CD4-positive, alpha-beta T cell (primary cell): ENCODE data around the gene ARID1A. TPM values are rescaled to one million over a fixed set of nuclear protein-coding genes. Genes with fewer than 3 reads are reported as not detected.

Source experiments
- ATAC-seq: fragments of 200-7000 bp; cut with Tn5 transposase; one replicate; pipeline ENCODE4 v1.10.0; 2022; ENCODE audit warnings: mild to moderate bottlenecking; ENCODE audit not compliant: poor library complexity
- CTCF ChIA-PET: fragments of 350-600 bp; sonication (Branson Sonifier 250); formaldehyde crosslinking; loops from one replicate; lab custom pipeline; 2021; ENCODE audit warnings: antibody characterized with exemption, inconsistent platforms; lab: Charles Lee
- POLR2A ChIA-PET: fragments of 350-600 bp; sonication (Branson Sonifier 250); formaldehyde crosslinking; loops from one replicate; lab custom pipeline; 2021; ENCODE audit warnings: antibody characterized with exemption, inconsistent platforms; lab: Charles Lee
- DNase-seq, 14 experiments: peaks; one replicate each; pipeline ENCODE4 v3.0.0-alpha.2; 2013 to 2020; ENCODE audit warnings: mixed read lengths in 2 of 14
- H3K27ac ChIP-seq, 2 donors: one replicate each; pipeline versions ENCODE4 v1.5.1 to v1.7.0; 2013; ENCODE audit warnings: low read length in 2 of 2, low read depth in 1 of 2, mild to moderate bottlenecking in 1 of 2
- H3K27me3 ChIP-seq, 2 experiments: 1 replicate in 1 of 2; 2 replicates in 1 of 2; pipeline versions ENCODE4 v1.6.1 to v1.7.0; 2013; ENCODE audit warnings: low read length in 2 of 2, control low read depth in 1 of 2, mild to moderate bottlenecking in 1 of 2, moderate library complexity in 1 of 2; ENCODE audit not compliant: insufficient read depth in 2 of 2, control insufficient read depth in 1 of 2
- H3K36me3 ChIP-seq: one replicate; pipeline ENCODE4 v1.6.1; 2013; ENCODE audit warnings: low read length, control low read depth; ENCODE audit not compliant: insufficient read depth
- H3K4me1 ChIP-seq: one replicate; pipeline ENCODE4 v1.6.1; 2013; ENCODE audit warnings: low read length, control low read depth; ENCODE audit not compliant: insufficient read depth
- H3K4me3 ChIP-seq: one replicate; pipeline ENCODE4 v1.5.1; 2013; ENCODE audit warnings: mild to moderate bottlenecking, low read length, moderate library complexity
- H3K9me3 ChIP-seq, 2 experiments: 1 replicate in 1 of 2; 2 replicates in 1 of 2; pipeline versions ENCODE4 v1.6.1 to v1.7.0; 2013; ENCODE audit warnings: low read length in 2 of 2, mild to moderate bottlenecking in 2 of 2, control low read depth in 1 of 2, moderate library complexity in 1 of 2; ENCODE audit not compliant: control insufficient read depth in 1 of 2, insufficient read depth in 1 of 2
- H3K27ac Mint-ChIP-seq: one replicate; pipeline ENCODE4 v1.8.0; 2020; ENCODE audit warnings: mixed read lengths
- H3K27me3 Mint-ChIP-seq: one replicate; pipeline ENCODE4 v1.8.0; 2021; ENCODE audit warnings: mixed read lengths
- H3K36me3 Mint-ChIP-seq: one replicate; pipeline ENCODE4 v1.8.0; 2021; ENCODE audit warnings: low read depth, mixed read lengths
- H3K4me1 Mint-ChIP-seq: one replicate; pipeline ENCODE4 v1.8.0; 2021; ENCODE audit warnings: low read depth, mixed read lengths
- H3K4me3 Mint-ChIP-seq: one replicate; pipeline ENCODE4 v1.8.0; 2020; ENCODE audit warnings: mild to moderate bottlenecking, mixed read lengths
- H3K9me3 Mint-ChIP-seq: one replicate; pipeline ENCODE4 v1.8.0; 2020; ENCODE audit warnings: mixed read lengths
- CTCF ChIP-seq: fragments of 200-600 bp; IDR thresholded peaks from one replicate; pipeline ENCODE4 v1.8.0; 2022; ENCODE audit warnings: antibody characterized with exemption, mild to moderate bottlenecking
- intact Hi-C, 2 experiments: fragments of 100-400 bp; cut with DNase I in 1 of 2; cut with micrococcal nuclease in 1 of 2; formaldehyde crosslinking; loops; one replicate each; pipeline versions ENCODE4 v1.15.1 to v1.9.0; 2023 to 2025; cut with DNase I, micrococcal nuclease
- total RNA-seq, 174 experiments: library from RNA in 2 of 174; stranded (reverse) in 2 of 174; gene quantifications; one replicate each; pipeline ENCODE4 v1.2.3 and lab custom pipeline; 2021 to 2026

The ARID1A gene
- total RNA-seq, 2 experiments from 2014 or later, result 102 to 103 TPM

- peaks cover 64% of the 10 kb centered on the region for H3K4me1 Mint-ChIP-seq
- TF ChIP-seq CTCF, result no peak
- ChIA-PET CTCF (interaction anchor here (1.8 kb wide), 1 partner anchor 179 kb away, joined by 5 read pairs; no protein-coding TSS in a partner anchor), POLR2A (interaction anchor here (0.7 to 1.3 kb wide), 5 partner anchors 15 to 175 kb away, joined by 3 to 4 read pairs (median 4); no protein-coding TSS in a partner anchor)
- H3K9me3 ChIP-seq, result no peaks in the 10 kb centered on the region
- H3K36me3 Mint-ChIP-seq, result peaks cover 65% of the 10 kb centered on the region
- peaks cover 55% of the 10 kb centered on the region for H3K36me3 ChIP-seq
- no peak for DNase-seq
- H3K4me3 Mint-ChIP-seq, result no peak overlapping the region
- no peaks in the 10 kb centered on the region for H3K27me3 ChIP-seq
- no peak overlapping the region for H3K4me3 ChIP-seq
- peak overlapping the region; percentile 51 for H3K27ac Mint-ChIP-seq
- H3K9me3 Mint-ChIP-seq, result no peaks in the 10 kb centered on the region
- no peak overlapping the region for H3K27ac ChIP-seq
- no peak for ATAC-seq
- H3K4me1 ChIP-seq, result peaks cover 39% of the 10 kb centered on the region
- H3K27me3 Mint-ChIP-seq, result no peaks in the 10 kb centered on the region
- intact Hi-C loops, result loop anchor here in 1 of 2 experiments (10.0 kb wide), 1 partner anchor 57 kb away; no protein-coding TSS in a partner anchor
These were observed 85.5 kb downstream of the ARID1A start for GRCh38 chr1:26781206-26781825.

GRCh38 chr1:26782521-26783212, 86.9 kb downstream of the ARID1A start:
- DNase-seq, result no peak
- Mint-ChIP-seq H3K27ac (peak overlapping the region; percentile 51), H3K9me3 (no peaks in the 10 kb centered on the region), H3K36me3 (peaks cover 63% of the 10 kb centered on the region), H3K4me1 (peaks cover 77% of the 10 kb centered on the region), H3K4me3 (no peak overlapping the region), H3K27me3 (no peaks in the 10 kb centered on the region)
- no peak for ATAC-seq
- CTCF ChIA-PET, result interaction anchor here (0.5 to 1.2 kb wide), 2 partner anchors 22 to 75 kb away, joined by 3 read pairs; no protein-coding TSS in a partner anchor
- no peak for TF ChIP-seq CTCF
- H3K27ac ChIP-seq, result peak overlapping the region in 1 of 2 donors; percentile 6
- H3K9me3 ChIP-seq, result no peaks in the 10 kb centered on the region
- no peaks in the 10 kb centered on the region for H3K27me3 ChIP-seq
- peaks cover 41% of the 10 kb centered on the region for H3K36me3 ChIP-seq
- intact Hi-C loops, result loop anchor here in 1 of 2 experiments (10.0 kb wide), 1 partner anchor 58 kb away; no protein-coding TSS in a partner anchor
- no peak overlapping the region for H3K4me3 ChIP-seq
- POLR2A ChIA-PET, result interaction anchor here (1.0 kb wide), 1 partner anchor 16 kb away, joined by 3 read pairs; no protein-coding TSS in a partner anchor
- peaks cover 52% of the 10 kb centered on the region for H3K4me1 ChIP-seq

GRCh38 chr1:26783646-26784022, 87.8 kb downstream of the ARID1A start:
- H3K4me1 ChIP-seq, result peaks cover 57% of the 10 kb centered on the region
- DNase-seq (no peak), ATAC-seq (no peak)
- H3K4me3 Mint-ChIP-seq, result no peak overlapping the region
- no peak overlapping the region for H3K4me3 ChIP-seq
- H3K27ac ChIP-seq, result peak overlapping the region; percentile 7 to 41
- POLR2A ChIA-PET, result interaction anchor here (8.3 kb wide), 1 partner anchor 88 kb away, joined by 346 read pairs; the partner anchor contains the start of gene ARID1A
- intact Hi-C loops, result loop anchor here in 1 of 2 experiments (10.0 kb wide), 1 partner anchor 59 kb away; no protein-coding TSS in a partner anchor
- peak overlapping the region; percentile 51 for H3K27ac Mint-ChIP-seq
- H3K4me1 Mint-ChIP-seq, result peaks cover 76% of the 10 kb centered on the region
- no peaks in the 10 kb centered on the region for H3K27me3 ChIP-seq
- CTCF ChIA-PET, result interaction anchor here (0.8 to 1.2 kb wide), 3 partner anchors 23 to 182 kb away, joined by 3 read pairs; no protein-coding TSS in a partner anchor
- H3K27me3 Mint-ChIP-seq, result no peaks in the 10 kb centered on the region
- TF ChIP-seq CTCF, result no peak
- H3K9me3 Mint-ChIP-seq, result no peaks in the 10 kb centered on the region
- H3K9me3 ChIP-seq, result no peaks in the 10 kb centered on the region
- peaks cover 32% of the 10 kb centered on the region for H3K36me3 ChIP-seq
- H3K36me3 Mint-ChIP-seq, result peaks cover 57% of the 10 kb centered on the region
